Ovary (tissue), 3 donors: ENCODE data around the gene ESPN.

ENCODE experiments used
- EP300 ChIP-seq: sonication (generic); formaldehyde crosslinking; IDR thresholded peaks from one replicate; pipeline ENCODE4 v1.6.1; 2017; ENCODE audit warnings: antibody characterized with exemption
- POLR2A ChIP-seq: fragments of 450-650 bp; IDR thresholded peaks from one replicate; pipeline ENCODE4 v1.6.1; 2017; ENCODE audit warnings: antibody characterized with exemption, mild to moderate bottlenecking, moderate library complexity
- TF ChIP-seq, protein P1 (sequence below), 3 donors: fragments of 450-650 bp in 2 of 3; fragments of 200-600 bp in 1 of 3; IDR thresholded peaks; one replicate each; pipeline versions ENCODE4 v1.5.1 to v1.8.0; 2016 to 2022; ENCODE audit warnings: antibody characterized with exemption in 3 of 3, mild to moderate bottlenecking in 1 of 3
- donor health status: DM: no; HTN: no; CAD: no.

GRCh38 chr1:6401673-6402072 lies 22.9 kb upstream of the ESPN start:
- TF ChIP-seq, protein P1, sequence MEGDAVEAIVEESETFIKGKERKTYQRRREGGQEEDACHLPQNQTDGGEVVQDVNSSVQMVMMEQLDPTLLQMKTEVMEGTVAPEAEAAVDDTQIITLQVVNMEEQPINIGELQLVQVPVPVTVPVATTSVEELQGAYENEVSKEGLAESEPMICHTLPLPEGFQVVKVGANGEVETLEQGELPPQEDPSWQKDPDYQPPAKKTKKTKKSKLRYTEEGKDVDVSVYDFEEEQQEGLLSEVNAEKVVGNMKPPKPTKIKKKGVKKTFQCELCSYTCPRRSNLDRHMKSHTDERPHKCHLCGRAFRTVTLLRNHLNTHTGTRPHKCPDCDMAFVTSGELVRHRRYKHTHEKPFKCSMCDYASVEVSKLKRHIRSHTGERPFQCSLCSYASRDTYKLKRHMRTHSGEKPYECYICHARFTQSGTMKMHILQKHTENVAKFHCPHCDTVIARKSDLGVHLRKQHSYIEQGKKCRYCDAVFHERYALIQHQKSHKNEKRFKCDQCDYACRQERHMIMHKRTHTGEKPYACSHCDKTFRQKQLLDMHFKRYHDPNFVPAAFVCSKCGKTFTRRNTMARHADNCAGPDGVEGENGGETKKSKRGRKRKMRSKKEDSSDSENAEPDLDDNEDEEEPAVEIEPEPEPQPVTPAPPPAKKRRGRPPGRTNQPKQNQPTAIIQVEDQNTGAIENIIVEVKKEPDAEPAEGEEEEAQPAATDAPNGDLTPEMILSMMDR (IDR thresholded peaks at IDR 0.05): no peak
- TF ChIP-seq EP300 (no peak), POLR2A (no peak)
